SIG-M5 (cell line): ENCODE data around the gene CHAT.

ENCODE experiments used
- DNase-seq: peaks from one replicate; lab custom pipeline; 2025; lab: John Stamatoyannopoulos, UW

The CHAT gene

GRCh38 chr10:49597426-49598163 is 16.2 kb upstream of the CHAT start:
- no peak for DNase-seq

- no peak for DNase-seq
These were observed 15.5 kb upstream of the CHAT start for GRCh38 chr10:49598164-49598856.

- DNase-seq, result no peak
These were observed 14.9 kb upstream of the CHAT start for GRCh38 chr10:49598986-49599385.

DNA sequence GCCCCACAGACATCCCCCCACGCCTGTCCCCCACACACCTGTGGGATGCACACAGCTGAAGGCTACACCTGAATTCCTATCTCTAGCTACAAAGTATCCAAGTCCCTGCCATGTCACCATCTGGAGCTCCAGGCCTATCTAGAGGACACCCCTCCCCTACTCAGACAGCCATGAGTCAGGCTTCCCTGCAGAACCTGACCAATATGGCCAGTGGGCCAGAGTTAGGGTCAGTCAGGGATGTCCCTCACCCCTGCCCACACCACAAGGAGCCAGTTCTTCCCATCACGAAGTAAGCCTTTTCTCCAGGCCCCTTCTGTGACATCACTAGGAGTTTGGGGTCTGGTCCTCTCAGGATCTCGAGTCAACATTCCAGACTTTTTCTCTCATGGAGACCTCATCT is 14.3 kb upstream of the CHAT start:
- no peak for DNase-seq

DNA sequence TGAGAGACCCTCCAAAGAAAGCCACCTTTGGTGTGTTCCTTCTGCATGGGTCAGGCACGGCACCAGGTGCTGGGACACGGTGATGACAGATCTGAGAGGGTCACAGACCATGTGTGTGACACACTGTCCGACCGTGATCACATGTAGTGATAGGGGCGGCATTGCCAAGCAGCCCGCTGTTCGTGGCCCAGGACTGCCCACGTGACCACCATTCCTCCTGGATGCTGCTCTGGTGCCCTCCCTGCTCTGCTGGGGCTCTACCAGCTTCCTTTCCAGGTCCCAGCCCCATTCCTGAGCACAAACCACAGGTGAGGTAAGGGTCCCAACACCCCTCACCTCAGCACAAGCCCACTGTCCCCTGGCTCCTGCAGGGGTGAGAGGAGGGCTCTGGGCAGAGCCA is 13.8 kb upstream of the CHAT start:
- DNase-seq, result no peak

- DNase-seq, result no peak
These were observed 12.9 kb upstream of the CHAT start for GRCh38 chr10:49600781-49601400.

GRCh38 chr10:49601857-49602256 is 12.0 kb upstream of the CHAT start:
- no peak for DNase-seq

GRCh38 chr10:49602380-49603023 is 11.3 kb upstream of the CHAT start:
- DNase-seq, result no peak

DNA sequence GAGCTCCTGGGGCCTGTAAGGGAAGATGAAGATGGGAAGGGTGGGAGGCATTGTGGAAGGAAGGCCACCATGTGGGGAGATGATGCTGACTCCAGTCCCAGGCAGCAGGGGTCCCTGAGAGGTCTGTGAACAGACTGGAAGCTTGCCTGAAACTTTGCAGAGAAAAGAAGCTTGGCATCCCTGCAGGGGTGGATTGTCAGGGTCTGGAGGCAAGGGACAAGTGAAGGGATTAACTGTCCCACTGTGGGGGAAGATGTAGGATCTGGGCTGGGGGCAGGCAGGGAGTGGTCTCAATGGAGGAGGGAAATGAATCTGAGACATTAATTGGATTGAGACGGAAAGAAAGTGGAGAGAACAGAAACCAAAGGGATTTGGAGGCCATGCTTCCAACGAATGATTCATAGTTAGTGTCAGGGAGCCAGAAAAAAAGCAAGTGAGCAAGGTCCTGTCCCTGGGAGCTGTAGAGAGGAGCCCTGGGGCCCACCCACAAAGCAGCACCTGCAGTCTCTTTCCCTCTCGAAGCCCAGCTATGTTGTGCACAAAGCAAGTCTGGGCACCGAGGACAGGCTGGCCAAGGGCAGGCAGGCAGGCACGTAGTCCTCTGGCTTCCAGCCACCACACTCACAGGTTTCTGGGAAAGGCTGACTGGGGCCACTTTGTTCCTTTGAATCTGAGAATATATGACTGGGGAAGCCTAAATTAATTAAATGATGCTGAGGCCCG is 8.5 kb upstream of the CHAT start:
- no peak for DNase-seq

DNA sequence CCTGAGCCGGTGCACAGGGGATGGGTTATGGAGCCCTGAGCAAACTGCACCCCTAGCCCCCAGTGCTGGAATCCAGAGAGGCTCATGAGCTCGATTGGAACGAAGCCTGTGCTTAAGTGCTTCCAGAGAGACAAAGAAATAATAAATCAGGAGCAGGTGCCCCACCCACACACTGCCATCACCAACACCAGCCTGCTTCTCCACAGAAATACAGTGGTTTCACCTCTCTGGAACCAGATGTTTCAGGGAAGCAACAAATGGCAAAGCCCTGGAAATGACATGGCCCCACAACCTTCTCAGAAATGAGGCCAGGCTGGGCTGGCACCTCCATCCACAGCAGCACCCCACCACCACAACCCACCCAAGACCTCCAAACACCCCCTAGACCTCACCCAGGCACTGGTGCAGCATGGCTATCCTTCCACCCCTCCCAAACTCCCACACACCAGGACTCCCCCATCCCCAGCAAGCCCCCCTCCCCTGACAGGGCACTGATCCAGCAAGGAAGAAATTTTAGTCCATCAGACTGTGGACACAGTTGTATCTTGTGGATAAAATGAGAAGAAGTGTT is 7.8 kb upstream of the CHAT start:
- no peak for DNase-seq

- no peak for DNase-seq
These were observed 6.8 kb upstream of the CHAT start for GRCh38 chr10:49606981-49607535.

DNA sequence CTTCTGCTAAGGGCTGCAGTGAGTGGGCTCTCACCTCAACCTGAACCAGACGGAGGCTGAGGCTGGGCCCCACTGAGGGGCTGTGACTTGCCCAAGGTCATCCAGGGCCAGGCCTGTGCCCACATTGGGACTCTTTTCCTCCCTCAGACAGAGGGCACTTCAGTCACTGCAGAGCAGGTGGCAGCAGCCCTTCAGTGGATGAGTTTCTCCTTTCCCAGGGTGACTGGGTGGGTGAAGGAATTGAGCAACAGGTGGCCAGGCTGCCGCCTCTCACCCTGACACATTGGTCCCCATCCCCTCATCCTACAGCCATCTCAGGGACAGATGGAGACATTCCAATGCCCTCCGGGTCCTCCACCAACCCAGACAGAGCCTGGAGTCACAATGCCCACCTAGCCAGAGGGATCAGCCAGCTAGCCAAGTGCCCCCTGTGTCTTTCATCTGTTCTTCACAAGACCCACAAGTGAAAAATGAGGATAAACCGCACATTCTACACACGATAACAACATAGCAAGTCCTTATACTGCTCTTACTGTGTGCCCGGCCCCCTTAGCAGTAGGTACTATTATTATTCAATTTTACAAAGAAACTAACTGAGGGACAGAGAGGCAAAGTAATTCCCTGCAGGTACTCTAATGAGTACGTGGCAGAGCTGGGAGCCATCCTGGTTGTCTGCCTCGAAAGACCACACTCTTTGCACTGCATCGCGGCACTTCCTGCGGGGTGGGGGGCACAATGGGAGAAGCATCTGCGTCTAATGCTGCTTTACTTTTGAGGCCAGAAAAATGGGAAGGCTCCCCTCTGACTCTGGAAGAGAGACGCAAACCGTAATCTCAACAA is 5.5 kb upstream of the CHAT start:
- no peak for DNase-seq

- DNase-seq, result no peak
These were observed 4.9 kb upstream of the CHAT start for GRCh38 chr10:49609006-49609282.

- no peak for DNase-seq
These were observed 4.3 kb upstream of the CHAT start for GRCh38 chr10:49609283-49610113.

DNA sequence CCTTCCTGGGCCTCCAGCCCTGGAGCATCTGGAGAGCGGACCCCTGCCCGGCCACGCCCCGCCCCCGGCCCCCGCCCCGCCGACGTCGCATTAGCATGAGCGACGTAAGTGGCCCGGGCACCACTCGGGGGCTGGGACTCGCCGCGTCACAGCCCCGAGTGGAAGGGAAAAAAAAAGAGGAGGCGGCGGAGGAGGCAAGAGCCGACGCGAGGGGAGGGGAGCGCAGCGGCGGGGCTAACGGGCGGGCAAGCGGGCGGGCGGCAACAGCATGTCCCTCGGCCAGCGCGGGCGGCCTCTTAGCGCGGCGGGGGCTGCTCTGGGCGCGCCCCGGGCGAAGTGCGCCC is 3.8 kb upstream of the CHAT start, which contains the start of gene SLC18A3:
Gene SLC18A3, plus strand, starts transcription at position 197 of the 344 bp plus-strand sequence. CDS start 431 bp downstream, outside the sequence.
- no peak for DNase-seq

- DNase-seq, result no peak
These were observed 3.2 kb upstream of the CHAT start for GRCh38 chr10:49610458-49611165.

DNA sequence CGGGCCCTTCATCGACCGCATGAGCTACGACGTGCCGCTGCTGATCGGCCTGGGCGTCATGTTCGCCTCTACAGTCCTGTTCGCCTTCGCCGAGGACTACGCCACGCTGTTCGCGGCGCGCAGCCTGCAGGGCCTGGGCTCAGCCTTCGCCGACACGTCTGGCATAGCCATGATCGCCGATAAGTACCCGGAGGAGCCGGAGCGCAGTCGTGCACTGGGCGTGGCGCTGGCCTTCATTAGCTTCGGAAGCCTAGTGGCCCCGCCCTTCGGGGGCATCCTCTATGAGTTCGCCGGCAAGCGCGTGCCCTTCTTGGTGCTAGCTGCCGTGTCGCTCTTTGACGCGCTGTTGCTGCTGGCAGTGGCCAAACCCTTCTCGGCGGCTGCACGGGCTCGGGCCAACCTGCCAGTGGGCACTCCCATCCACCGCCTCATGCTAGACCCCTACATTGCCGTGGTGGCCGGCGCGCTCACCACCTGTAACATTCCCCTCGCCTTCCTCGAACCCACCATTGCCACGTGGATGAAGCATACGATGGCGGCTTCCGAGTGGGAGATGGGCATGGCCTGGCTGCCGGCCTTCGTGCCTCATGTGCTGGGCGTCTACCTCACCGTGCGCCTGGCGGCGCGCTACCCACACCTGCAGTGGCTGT is 2.5 kb upstream of the CHAT start:
- no peak for DNase-seq

DNA sequence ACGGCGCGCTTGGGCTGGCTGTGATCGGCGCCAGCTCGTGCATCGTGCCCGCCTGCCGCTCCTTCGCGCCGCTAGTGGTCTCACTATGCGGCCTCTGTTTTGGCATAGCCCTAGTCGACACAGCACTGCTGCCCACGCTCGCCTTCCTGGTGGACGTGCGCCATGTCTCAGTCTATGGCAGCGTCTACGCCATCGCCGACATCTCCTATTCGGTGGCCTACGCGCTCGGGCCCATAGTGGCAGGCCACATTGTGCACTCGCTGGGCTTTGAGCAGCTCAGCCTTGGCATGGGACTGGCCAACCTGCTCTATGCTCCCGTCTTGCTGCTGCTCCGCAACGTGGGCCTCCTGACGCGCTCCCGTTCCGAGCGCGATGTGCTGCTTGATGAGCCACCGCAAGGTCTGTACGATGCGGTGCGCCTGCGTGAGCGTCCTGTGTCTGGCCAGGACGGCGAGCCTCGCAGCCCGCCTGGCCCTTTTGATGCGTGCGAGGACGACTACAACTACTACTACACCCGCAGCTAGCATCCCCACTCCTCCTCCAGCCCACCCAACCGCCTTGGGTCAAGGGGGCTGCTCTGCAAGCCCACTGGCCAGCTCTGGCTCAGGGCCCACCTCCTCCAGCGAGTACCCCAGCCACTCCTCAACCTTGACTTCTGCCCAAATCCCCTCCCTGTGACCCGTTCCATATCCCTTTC is 1.9 kb upstream of the CHAT start:
- DNase-seq, result no peak
